Limb (tissue), 2 donors: Measurements from ENCODE around the gene CRHR2.
"Not testable (repeated sequence)": the region's sequence is repeated elsewhere in the genome, so short reads cannot be mapped to it uniquely, and the experiment has no call there.

ENCODE experiments used
- DNase-seq, 2 donors: peaks; one replicate each; pipeline ENCODE4 v3.0.0-alpha.2; 2016; ENCODE audit errors: extremely low spot score in 2 of 2

The CRHR2 gene

DNA sequence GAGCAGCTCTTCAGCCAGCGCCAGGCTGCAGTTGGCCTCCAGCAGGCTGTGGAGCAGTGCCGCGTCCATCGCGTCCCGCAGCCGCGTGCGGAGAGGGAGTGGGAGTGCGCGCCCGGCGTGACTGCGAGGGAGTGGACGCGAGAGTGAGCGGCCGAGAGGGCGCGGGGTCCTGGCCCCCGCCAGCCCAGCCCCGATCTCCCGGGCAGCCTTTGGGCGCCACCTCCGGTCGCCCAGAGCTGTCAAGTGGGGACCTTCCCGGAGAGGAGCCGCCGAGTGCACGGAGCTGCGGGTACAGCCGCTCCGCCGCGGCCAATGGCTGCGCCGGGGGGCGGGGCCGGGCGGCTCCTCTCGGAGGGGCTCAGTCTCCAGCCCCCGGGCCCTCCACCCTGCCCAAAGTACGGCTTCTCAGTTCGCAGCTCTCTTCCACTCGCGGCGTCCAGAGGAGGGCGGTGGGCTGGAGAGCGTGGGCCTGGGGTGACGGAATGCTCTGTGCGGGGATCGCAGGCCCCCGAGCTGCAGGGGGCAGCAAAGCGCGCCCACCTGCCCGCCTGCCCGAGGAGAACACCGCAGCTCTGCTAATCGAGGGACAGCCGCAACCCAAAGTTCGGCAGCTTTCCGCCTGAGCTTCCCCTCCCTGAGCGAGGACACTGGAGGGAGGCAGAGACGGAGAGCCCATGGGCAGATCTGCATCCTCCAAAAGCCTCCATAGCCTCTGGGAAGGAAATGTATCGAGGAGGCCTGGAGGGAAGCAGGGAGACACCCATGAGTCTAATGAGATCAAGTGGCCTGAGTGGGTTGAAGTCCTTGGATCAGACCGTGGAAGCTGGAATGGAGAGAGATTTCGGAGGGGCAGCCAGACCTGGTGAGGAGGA, at the start of gene CRHR2:
Gene CRHR2, minus strand, starts transcription at position 245 of the 872 bp plus-strand sequence. Its CDS starts 176 bp downstream, at position 69.
- peak in 1 of 2 donors; percentile 62 for DNase-seq

DNA sequence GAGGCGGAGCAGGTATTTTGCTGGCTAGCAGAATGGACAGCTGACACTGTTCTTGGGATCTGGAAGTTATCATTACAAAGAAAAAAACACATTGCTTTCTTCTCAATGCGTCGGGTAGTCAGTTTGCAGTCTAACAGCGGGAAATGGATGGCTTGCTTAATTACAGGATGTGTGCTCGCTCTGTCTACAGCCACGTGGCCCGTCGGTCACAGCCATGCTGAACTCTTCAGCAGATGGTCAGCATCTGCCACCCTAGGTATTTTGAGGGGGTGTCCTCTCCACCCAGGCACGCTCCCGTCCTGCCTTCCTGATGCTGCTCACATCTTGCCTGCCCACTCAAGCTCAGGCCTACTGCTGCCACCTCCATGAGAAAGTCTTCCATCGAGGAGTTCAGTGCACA, 49.3 kb upstream of the CRHR2 start:
- DNase-seq, result no peak

- no peak for DNase-seq
Observed at GRCh38 chr7:30730996-30731395, 48.7 kb upstream of the CRHR2 start.

GRCh38 chr7:30730097-30730496, 47.8 kb upstream of the CRHR2 start:
- no peak for DNase-seq

DNA sequence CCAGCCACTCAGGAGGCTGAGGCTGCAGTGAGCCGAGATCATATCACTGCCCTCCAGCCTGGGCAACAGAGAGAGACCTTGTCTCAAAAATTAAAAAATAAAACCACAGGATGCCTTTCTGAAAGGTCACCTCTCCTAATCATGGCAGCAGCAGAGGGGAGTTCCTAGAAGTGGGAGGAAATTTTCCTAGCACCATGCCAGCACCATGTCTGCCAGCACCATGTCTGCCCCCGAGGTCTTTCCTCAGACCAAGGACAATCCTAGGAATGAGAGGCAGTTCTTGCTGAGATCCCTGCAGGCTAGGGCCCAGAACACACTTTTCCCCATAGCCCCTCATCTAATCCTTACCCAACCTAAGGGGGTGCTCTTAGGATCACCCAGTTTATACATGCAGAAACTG, 47.4 kb upstream of the CRHR2 start:
- no peak for DNase-seq

- DNase-seq, result no peak
Observed at GRCh38 chr7:30728591-30729100, 46.4 kb upstream of the CRHR2 start.

DNA sequence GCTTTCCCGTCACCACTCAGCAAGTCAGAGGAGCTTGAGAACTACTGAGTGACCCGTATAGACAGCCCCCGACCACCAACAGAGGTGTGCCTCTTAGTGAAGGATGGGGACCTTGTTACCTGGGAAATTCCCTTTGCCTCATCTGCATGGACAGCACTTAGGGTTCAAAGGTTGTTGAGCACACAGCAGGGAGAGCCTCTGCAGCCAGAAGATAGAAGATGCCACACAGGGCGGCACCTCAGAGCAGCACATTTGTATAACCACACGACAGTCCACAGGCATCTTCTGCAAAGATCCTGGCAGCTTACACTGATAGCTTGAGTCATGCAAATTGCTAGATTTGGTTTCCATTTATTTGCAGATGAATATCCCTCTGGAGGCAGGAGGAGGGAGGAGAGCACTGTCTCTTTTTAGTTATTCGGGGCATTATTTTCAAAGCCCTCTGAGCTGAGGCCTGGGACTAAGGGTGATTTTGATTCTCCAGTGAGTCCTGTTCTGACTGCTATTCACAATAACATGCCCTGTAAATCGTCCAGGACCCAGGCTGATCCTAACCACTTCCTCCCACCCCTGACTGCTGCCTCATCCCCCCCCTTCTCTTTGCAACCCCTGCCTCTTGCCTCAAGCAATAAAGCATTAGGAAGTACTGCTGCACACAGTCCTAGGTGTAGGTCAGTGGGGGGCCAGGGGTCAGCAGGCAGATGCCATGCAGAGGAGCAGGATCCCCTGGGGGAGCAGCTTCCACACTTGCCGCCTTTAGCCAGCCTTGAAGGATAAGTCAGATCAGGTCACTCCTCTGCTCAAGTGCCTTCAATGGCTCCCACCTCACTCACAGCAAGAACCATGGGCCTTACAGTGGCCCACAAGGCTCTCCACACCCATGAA, 45.0 kb upstream of the CRHR2 start:
- DNase-seq, result no peak

GRCh38 chr7:30726296-30727006, 44.2 kb upstream of the CRHR2 start:
- no peak for DNase-seq

DNA sequence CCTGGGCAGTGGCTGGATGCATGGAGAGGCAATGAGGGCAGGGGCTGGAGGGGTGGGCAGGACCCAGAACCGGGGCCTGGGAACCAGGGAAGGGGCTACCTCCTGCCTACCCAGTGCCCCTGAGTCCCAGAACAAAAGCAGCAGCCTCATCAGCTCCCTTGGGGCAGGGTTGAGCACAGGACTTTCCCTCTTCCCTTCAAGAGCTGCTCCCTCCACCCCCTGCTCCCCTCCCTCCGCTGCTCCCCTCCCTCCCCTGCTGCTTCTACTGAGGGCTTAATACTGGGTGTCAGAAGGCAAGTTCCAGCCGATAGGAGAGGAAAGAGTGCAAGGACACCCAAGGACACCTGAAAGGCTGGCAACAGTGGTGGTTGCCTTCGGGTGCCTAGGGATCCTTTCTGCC, 41.5 kb upstream of the CRHR2 start:
- DNase-seq, result no peak

GRCh38 chr7:30722671-30723070, 40.4 kb upstream of the CRHR2 start:
- no peak for DNase-seq

- no peak for DNase-seq
Observed at GRCh38 chr7:30722187-30722586, 39.9 kb upstream of the CRHR2 start.

DNA sequence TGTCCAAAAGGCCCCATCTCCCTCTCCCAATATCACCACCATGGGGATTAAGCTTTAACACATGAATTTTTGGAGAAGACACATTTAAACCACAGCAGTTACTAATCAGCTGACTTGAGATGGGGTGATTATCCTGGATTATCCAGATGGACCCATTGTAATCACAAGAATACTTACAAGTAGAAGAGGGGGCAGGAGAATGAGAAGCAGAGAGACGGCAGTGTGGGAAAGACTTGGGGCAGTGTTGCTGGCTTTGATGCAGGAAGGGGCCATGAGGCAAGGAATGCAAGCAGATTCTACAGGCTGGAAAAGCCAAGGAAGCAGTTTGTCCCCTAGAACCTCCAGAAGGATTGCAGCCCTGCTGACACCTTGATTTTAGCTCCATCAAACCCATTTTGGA, 39.0 kb upstream of the CRHR2 start:
- no peak for DNase-seq

- DNase-seq, result not testable (repeated sequence)
Observed at GRCh38 chr7:30719434-30719833, 37.2 kb upstream of the CRHR2 start.

- no peak for DNase-seq
Observed at GRCh38 chr7:30717181-30717580, 34.9 kb upstream of the CRHR2 start.

- DNase-seq, result no peak
Observed at GRCh38 chr7:30714129-30714528, 31.9 kb upstream of the CRHR2 start.

GRCh38 chr7:30713392-30713791, 31.1 kb upstream of the CRHR2 start:
- no peak for DNase-seq

- no peak for DNase-seq
Observed at GRCh38 chr7:30710669-30711068, 28.4 kb upstream of the CRHR2 start.

- no peak for DNase-seq
Observed at GRCh38 chr7:30709549-30709948, 27.3 kb upstream of the CRHR2 start.

DNA sequence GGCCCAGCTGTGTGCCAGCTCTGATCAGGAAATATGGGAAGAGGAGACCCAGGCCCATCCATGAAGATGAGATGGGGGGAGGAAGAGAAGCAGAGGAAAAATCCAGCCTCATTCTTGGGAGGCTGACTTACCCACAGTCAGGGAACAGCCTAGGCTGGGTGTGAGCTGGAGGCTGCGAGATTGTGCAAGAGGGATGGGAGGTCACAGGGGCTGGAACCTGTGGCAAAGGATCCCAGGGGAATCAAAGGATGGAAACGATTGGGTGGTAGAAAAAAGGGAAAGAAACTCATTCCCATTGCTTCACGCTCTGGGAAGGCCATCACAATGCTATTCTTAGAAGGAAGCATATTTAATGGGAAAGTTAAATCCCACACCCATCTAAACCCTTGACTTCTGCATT, 26.7 kb upstream of the CRHR2 start:
- no peak for DNase-seq

DNA sequence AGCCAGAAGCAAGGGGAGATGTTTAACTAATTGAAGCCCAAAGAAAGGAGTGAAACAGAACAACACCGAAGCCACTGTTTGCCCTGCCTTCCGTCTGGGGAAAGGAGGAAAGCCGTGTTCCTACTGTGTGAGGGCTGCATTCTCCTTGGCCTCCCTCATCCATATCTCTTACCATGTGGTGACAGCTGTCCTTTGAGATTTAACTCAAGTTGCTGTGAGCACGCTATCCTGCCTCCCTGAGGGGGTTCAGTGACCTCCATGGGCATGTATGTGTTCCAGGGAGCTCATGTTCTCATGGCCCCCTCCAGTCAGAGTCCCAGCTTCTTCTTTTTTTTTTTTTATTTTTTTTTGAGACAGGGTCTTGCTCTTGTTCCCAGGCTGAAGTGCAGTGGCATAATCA, 26.2 kb upstream of the CRHR2 start:
- no peak for DNase-seq
